HepG2 (cell line): ENCODE measurements around the gene SLC38A8. TPM values are rescaled to one million over a fixed set of nuclear protein-coding genes. Genes with fewer than 3 reads are reported as not detected.

Experiments
- ATAC-seq: fragments of 200-7000 bp; cut with Tn5 transposase; 3 replicates; pipeline ENCODE4 v1.9.1; 2020; ENCODE audit warnings: mild to moderate bottlenecking, moderate library complexity
- BruUV-seq: library from RNA; stranded (reverse); fragments of 400-500 nt; replicated peaks from 2 replicates; lab custom pipeline; 2021; lab: Mats Ljungman, UMichigan
- CTCF ChIA-PET: fragments of 300-600 bp; formaldehyde crosslinking; extraction: SDS; loops from one replicate; lab custom pipeline; 2021; ENCODE audit warnings: low total read pairs, inconsistent platforms, low intra/inter-chr PET ratio; lab: Yijun Ruan, JAX
- POLR2A ChIA-PET: fragments of 350-600 bp; sonication (Branson Sonifier 250); formaldehyde crosslinking; loops from one replicate; lab custom pipeline; 2020; ENCODE audit warnings: antibody characterized with exemption, inconsistent platforms; lab: Yijun Ruan, JAX
- DNase-seq: peaks from one replicate; pipeline ENCODE4 v3.0.0-alpha.2; 2015; ENCODE audit warnings: low spot score
- FAIRE-seq: peaks from 3 replicates; lab custom pipeline; 2011; peaks lifted over from hg19 to GRCh38; lab: Jason Lieb, UNC
- H2AFZ ChIP-seq: one replicate; pipeline ENCODE4 v1.6.1; 2011; ENCODE audit warnings: low read length, inconsistent platforms
- H3K27ac ChIP-seq: fragments of 300-600 bp; 3 replicates; pipeline ENCODE4 v1.8.0; 2011; ENCODE audit warnings: mixed run types, mild to moderate bottlenecking, mixed read lengths, low read length, inconsistent platforms; ENCODE audit not compliant: insufficient read depth; ENCODE audit errors: extremely low read length
- H3K27me3 ChIP-seq, 2 experiments: fragments of 200-600 bp in 1 of 2; 2 replicates in 1 of 2; 3 replicates in 1 of 2; pipeline versions ENCODE4 v1.6.0 to v1.8.0; 2011; ENCODE audit warnings: low read length in 2 of 2, mild to moderate bottlenecking in 2 of 2, moderate library complexity in 2 of 2, inconsistent platforms in 1 of 2; ENCODE audit not compliant: insufficient read depth in 2 of 2, control insufficient read depth in 1 of 2
- H3K36me3 ChIP-seq, 2 experiments: fragments of 200-600 bp in 1 of 2; replicated peaks in 1 of 2; 2 replicates in 1 of 2; 3 replicates in 1 of 2; pipeline versions ENCODE4 v1.5.1 to v1.8.0; 2011; ENCODE audit warnings: low read length in 2 of 2, inconsistent platforms in 1 of 2; ENCODE audit not compliant: insufficient read depth in 2 of 2, control insufficient read depth in 1 of 2
- H3K4me1 ChIP-seq: 2 replicates; pipeline ENCODE4 v1.5.1; 2012; ENCODE audit warnings: low read length, inconsistent platforms; ENCODE audit not compliant: insufficient read depth
- H3K4me2 ChIP-seq: 2 replicates; pipeline ENCODE4 v1.6.0; 2011; ENCODE audit warnings: low read depth, low read length, inconsistent platforms
- H3K4me3 ChIP-seq, 3 experiments: fragments of 200-600 bp in 1 of 3; sonication (generic), shearing (Covaris generic) in 1 of 3; replicated peaks in 1 of 3; 2 replicates each; pipeline ENCODE4 v1.5.1; 2011 to 2016; ENCODE audit warnings: low read length in 3 of 3, inconsistent platforms in 2 of 3, low read depth in 2 of 3, mild to moderate bottlenecking in 2 of 3, control low read depth in 1 of 3, mixed read lengths in 1 of 3; ENCODE audit not compliant: insufficient read depth in 1 of 3
- H3K79me2 ChIP-seq: one replicate; pipeline ENCODE4 v1.6.1; 2011; ENCODE audit warnings: low read length, inconsistent platforms; ENCODE audit not compliant: insufficient read depth
- H3K9ac ChIP-seq: 2 replicates; pipeline ENCODE4 v1.6.0; 2011; ENCODE audit warnings: mild to moderate bottlenecking, low read depth, low read length, inconsistent platforms; ENCODE audit not compliant: insufficient read depth
- H3K9me3 ChIP-seq: 2 replicates; pipeline ENCODE4 v1.5.1; 2012; ENCODE audit warnings: mild to moderate bottlenecking, low read length
- H4K20me1 ChIP-seq: 2 replicates; pipeline ENCODE4 v1.6.0; 2011; ENCODE audit warnings: inconsistent platforms, mild to moderate bottlenecking, low read length, moderate library complexity; ENCODE audit not compliant: insufficient read depth
- ATAD3A ChIP-seq: sonication (generic); formaldehyde crosslinking; IDR thresholded peaks from 2 replicates; pipeline ENCODE4 v1.4.0; 2020; ENCODE audit warnings: missing genetic modification reagents
- DNMT3B ChIP-seq: conservative IDR thresholded peaks from 2 replicates; pipeline ENCODE4 v1.6.1; 2016; ENCODE audit warnings: missing biosample characterization, control low read depth
- FOXO1 ChIP-seq: sonication (generic); formaldehyde crosslinking; IDR thresholded peaks from 2 replicates; pipeline ENCODE4 v1.4.0; 2020; ENCODE audit warnings: missing genetic modification reagents
- MAFK ChIP-seq, 2 experiments: IDR thresholded peaks in 1 of 2; conservative IDR thresholded peaks in 1 of 2; 2 replicates each; pipeline ENCODE4 v1.6.1; 2011; ENCODE audit warnings: improper control_type of control experiment in 2 of 2, low read length in 2 of 2
- SNAI1 ChIP-seq: sonication (generic); formaldehyde crosslinking; IDR thresholded peaks from 2 replicates; pipeline ENCODE4 v1.5.0; 2020; ENCODE audit warnings: mild to moderate bottlenecking, missing genetic modification reagents, borderline replicate concordance
- ZC3H13 ChIP-seq: sonication (generic); formaldehyde crosslinking; IDR thresholded peaks from 2 replicates; pipeline ENCODE4 v1.8.1; 2023; ENCODE audit warnings: mild to moderate bottlenecking, missing genetic modification reagents, moderate library complexity
- ZNF329 ChIP-seq: sonication (generic); formaldehyde crosslinking; IDR thresholded peaks from 2 replicates; pipeline ENCODE4 v1.9.0; 2021; ENCODE audit warnings: low read depth, mild to moderate bottlenecking, missing genetic modification reagents
- WGBS: methylation state at CpG from one replicate; pipeline ENCODE4 v1.1.6; 2017; ENCODE audit warnings: low lambda C conversion rate; 5-methylcytosine and 5-hydroxymethylcytosine counted together
- in situ Hi-C: cut with HindIII; loops from 2 replicates; pipeline ENCODE4 v1.10.0; 2017; ENCODE audit warnings: low pct_unique_long_range_greater_than_20kb; ENCODE audit not compliant: extremely low pct_ligation_motif_present
- intact Hi-C: fragments of 100-400 bp; cut with micrococcal nuclease; formaldehyde crosslinking; loops from one replicate; pipeline ENCODE4 v1.10.0; 2022; ENCODE audit not compliant: unreplicated experiment
- polyA plus RNA-seq, 8 experiments: library from polyadenylated mRNA; depleted of rRNA in 3 of 8; stranded (reverse) in 7 of 8; unstranded in 1 of 8; fragments of >200 nt; fragmentation: Illumina TruSeq in 4 of 8; extraction: Trizol in 4 of 8; gene quantifications; 2 replicates each; pipeline versions ENCODE4 v1.2.1 to v1.2.3, GENCODE V29; 2011 to 2016; ENCODE audit warnings: low read depth in 4 of 8, missing spikeins in 1 of 8, mixed read lengths in 1 of 8; ENCODE audit not compliant: insufficient read depth in 1 of 8
- total RNA-seq, 5 experiments: library from RNA; depleted of rRNA; stranded (reverse); fragments of >200 nt; fragmentation: Illumina TruSeq; extraction: Trizol; gene quantifications; 2 replicates each; pipeline ENCODE4 v1.2.3, GENCODE V29; 2016; ENCODE audit warnings: low read depth in 1 of 5
- TF ChIP-seq, protein P1 (sequence below): sonication (generic); formaldehyde crosslinking; IDR thresholded peaks from 2 replicates; pipeline ENCODE4 v1.5.1; 2020; ENCODE audit warnings: missing genetic modification reagents, mild to moderate bottlenecking, borderline replicate concordance
- TF ChIP-seq, protein P2 (sequence below): sonication (generic); formaldehyde crosslinking; IDR thresholded peaks from 2 replicates; pipeline ENCODE4 v1.4.0; 2020; ENCODE audit warnings: missing genetic modification reagents

Gene SLC38A8
- total and polyA plus RNA-seq, 2 of the 13 experiments (the other 11 are each of a cell fraction or from before 2014, with no cell fraction given): 0.24 to 0.37 TPM

DNA sequence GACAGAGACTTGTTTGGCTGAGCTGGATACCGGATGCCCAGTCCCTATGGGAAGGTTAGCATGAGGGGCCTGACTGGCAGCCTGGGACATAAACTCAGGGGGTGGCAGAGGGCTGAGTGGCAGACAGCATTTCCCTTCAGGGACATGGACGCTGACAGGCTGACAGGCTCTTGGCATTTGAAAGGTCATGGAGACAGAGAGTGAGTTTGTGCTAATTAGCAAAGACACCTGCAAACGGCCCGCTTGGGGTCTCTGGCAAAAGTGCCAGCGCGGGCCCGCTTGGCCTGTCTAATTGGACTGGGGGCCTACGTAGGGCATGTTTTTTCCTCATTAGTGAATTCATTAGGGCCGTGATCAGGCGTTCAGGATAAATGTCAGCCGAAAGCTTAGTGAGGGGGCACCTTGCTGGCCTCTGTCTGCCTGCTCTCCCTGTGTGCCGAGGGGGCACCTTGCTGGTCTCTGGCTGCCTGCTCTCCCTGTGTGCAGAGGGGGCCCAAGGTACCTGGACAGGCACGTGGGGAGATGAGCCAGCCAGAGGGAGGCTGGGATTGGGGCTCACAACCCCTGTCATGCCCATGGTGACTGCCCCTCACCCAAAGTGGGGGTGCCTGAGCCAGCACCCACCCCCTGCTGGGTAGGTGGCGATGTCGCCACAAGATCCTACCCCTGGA lies 66.9 kb downstream of the SLC38A8 start:
- TF ChIP-seq, protein P1, sequence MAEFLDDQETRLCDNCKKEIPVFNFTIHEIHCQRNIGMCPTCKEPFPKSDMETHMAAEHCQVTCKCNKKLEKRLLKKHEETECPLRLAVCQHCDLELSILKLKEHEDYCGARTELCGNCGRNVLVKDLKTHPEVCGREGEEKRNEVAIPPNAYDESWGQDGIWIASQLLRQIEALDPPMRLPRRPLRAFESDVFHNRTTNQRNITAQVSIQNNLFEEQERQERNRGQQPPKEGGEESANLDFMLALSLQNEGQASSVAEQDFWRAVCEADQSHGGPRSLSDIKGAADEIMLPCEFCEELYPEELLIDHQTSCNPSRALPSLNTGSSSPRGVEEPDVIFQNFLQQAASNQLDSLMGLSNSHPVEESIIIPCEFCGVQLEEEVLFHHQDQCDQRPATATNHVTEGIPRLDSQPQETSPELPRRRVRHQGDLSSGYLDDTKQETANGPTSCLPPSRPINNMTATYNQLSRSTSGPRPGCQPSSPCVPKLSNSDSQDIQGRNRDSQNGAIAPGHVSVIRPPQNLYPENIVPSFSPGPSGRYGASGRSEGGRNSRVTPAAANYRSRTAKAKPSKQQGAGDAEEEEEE: no peak
- no peak for TF ChIP-seq ZNF329
- TF ChIP-seq ATAD3A (CRISPR knock-in tag): no peak
- no peak for TF ChIP-seq DNMT3B (CRISPR knock-in tag)
- TF ChIP-seq FOXO1 (CRISPR knock-in tag): no peak
- no peak for TF ChIP-seq SNAI1
- TF ChIP-seq ZC3H13 (CRISPR knock-in tag): no peak
- TF ChIP-seq, protein P2, sequence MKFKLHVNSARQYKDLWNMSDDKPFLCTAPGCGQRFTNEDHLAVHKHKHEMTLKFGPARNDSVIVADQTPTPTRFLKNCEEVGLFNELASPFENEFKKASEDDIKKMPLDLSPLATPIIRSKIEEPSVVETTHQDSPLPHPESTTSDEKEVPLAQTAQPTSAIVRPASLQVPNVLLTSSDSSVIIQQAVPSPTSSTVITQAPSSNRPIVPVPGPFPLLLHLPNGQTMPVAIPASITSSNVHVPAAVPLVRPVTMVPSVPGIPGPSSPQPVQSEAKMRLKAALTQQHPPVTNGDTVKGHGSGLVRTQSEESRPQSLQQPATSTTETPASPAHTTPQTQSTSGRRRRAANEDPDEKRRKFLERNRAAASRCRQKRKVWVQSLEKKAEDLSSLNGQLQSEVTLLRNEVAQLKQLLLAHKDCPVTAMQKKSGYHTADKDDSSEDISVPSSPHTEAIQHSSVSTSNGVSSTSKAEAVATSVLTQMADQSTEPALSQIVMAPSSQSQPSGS (CRISPR knock-in tag): no peak
- TF ChIP-seq MAFK (conservative IDR thresholded peaks at IDR 0.05 in 1 of 2, IDR thresholded peaks at IDR 0.05 in 1 of 2; ENCODE audit: low read length in 2 of 2): no peak

More for the DNA sequence above, 66.9 kb downstream of the SLC38A8 start:
- intact Hi-C loops (no loop called here), in situ Hi-C loops (no loop called here)
- no peak overlapping the region for H2AFZ ChIP-seq
- peaks cover 14% of the 10 kb centered on the region for H3K4me1 ChIP-seq
- POLR2A ChIA-PET: no interaction called here
- H3K4me2 ChIP-seq: no peak overlapping the region
- H3K9ac ChIP-seq: no peak overlapping the region
- H3K9me3 ChIP-seq: peaks cover 17% of the 10 kb centered on the region
- no peaks in the 10 kb centered on the region for H3K36me3 ChIP-seq
- no peak overlapping the region for H3K4me3 ChIP-seq
- no TSS peak for BruUV-seq
- H3K79me2 ChIP-seq: no peaks in the 10 kb centered on the region
- DNase-seq: no peak
- ATAC-seq: no peak
- CTCF ChIA-PET: no interaction called here
- peaks cover 5 to 47% of the 10 kb centered on the region in 2 experiments; a peak in 4 of 5 replicates for H3K27me3 ChIP-seq
- no peak overlapping the region for H3K27ac ChIP-seq
- FAIRE-seq: no peak
- H4K20me1 ChIP-seq: no peaks in the 10 kb centered on the region
- WGBS: 54% methylated on average over 15 of the region's 15 CpGs
